Measurements from ENCODE around the gene RASGRF1.

Gene RASGRF1

GRCh38 chr15:79099692-79100091, 9.1 kb upstream of the RASGRF1 start:
- DNase-seq, result no peak

DNA sequence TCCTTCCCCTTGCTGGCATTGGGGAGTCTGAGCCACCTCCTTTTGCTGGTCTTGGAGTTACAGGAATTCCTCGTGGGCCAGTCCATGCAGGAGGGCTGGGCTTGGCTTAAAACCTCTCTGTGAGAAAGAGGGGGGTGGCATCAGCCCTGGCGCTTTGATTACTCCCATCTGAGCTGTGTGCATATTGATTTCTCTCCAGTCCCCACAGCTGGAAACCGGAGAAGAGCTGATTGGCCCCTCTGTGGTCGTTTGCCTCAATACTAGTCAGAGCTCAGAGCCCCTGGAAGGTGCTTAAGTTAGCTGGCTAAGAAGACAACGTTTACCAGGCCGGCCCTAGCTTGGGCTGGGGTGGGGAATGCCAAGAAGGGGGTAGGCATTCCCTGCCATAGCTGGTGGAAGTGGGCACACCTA, 4.0 kb upstream of the RASGRF1 start:
- no peak for DNase-seq

GRCh38 chr15:79093352-79093935, 2.9 kb upstream of the RASGRF1 start:
- DNase-seq, result no peak

- no peak for DNase-seq
These were observed 1.8 kb upstream of the RASGRF1 start for GRCh38 chr15:79092382-79092781.

- DNase-seq, result no peak
These were observed 756 bp upstream of the RASGRF1 start for GRCh38 chr15:79091204-79091867.

- DNase-seq, result no peak
These were observed 592 bp downstream of the RASGRF1 start for GRCh38 chr15:79089890-79090486.

DNA sequence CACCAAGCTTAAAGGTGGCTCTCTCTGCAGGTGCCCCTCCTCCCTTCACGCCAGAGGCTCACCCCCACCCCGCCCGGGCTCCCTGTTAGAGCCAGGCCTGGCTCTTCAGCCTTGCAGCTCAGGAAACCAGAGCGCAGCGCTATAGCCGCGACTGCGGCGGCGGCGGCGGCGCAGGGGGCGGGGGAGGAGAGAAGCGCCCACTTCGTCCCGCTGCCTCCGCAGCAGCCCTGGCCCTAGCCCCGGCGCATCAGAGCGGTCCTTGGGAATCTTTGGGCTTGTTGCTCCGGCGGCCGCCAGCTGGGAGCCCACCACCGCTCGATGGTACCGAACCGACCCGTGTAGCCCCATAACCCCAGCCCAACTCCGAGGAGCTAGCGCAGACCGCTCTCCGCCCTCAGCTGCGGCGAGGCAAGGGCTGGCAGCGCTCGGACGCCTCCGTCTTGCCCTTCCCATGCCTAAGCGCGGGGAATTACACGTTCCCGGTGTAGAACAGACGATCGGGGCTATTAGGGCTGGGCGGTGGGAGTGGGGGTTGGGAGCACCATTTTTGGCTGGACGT, 1.2 kb downstream of the RASGRF1 start:
- no peak for DNase-seq

- DNase-seq, result no peak
These were observed 2.0 kb downstream of the RASGRF1 start for GRCh38 chr15:79088426-79089205.

DNA sequence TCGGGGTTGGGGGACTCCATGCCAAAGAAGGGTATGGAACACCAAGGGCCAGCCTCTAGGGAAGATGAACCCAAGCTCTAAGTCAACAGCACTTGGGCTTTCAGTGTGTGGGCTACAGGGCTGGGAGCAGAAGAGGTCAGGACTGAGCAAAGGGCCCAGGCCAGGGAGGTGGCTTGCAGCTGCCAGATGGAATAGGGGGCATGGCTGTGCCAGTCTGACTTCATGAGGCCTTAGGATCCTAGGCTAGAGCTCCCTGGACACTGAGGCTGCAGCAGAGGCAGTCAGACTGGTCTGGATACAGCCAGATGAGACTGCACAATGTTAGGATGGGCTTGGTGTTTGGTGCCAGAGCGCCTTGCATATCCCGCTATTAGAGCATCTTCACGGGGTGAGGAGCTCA, 3.8 kb downstream of the RASGRF1 start:
- no peak for DNase-seq

DNA sequence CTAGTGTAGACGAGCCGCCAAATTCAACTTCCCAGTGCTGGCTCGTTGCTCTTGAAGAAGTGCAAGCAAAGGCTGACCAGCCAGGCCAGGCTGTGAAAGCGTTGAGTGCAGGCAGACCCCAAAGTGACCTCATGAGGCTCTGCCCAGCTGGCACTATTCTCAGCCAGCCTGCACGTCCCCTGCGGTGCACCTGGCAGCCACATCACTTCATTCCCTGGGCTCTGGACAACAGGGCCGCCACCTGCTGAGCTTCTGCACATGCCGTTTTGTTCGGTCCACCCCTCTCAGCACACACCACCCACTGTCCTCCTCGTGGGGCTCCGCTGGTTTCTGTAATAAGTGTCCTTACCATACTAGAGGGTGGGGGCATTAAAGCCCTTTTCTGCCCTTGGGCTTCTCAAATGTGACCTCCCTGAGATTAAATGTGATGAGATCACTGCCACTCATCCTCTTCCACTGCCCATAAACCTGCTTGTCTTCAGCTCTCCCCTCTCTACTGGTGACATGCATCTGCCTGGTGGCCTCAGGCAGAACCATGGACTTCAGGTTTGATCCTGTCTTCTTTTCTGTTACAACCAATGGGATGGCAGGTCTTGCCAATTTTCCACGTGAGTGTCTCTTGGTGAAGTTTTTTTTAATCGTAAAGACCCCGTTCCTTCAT, 6.1 kb downstream of the RASGRF1 start:
- no peak for DNase-seq

DNA sequence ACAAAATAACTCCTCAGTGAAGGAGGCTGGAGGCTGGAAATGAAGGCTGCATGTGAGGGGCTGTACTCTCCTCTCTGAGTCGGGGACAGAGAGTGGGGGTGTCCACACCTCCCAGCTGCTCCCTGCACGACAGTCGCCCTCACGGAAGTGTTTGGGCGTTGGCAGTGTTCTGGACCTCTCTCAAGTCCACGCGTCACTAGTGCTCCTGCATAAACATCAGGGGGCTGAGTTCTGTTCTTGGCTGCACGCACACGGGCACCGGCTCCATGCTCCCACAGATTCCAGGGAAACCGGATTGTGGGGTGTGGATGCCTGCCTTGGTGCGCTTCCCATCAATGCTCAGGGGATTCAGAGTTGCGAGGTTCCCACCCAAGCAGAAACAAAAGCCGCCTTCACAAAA, 7.4 kb downstream of the RASGRF1 start:
- DNase-seq, result no peak

DNA sequence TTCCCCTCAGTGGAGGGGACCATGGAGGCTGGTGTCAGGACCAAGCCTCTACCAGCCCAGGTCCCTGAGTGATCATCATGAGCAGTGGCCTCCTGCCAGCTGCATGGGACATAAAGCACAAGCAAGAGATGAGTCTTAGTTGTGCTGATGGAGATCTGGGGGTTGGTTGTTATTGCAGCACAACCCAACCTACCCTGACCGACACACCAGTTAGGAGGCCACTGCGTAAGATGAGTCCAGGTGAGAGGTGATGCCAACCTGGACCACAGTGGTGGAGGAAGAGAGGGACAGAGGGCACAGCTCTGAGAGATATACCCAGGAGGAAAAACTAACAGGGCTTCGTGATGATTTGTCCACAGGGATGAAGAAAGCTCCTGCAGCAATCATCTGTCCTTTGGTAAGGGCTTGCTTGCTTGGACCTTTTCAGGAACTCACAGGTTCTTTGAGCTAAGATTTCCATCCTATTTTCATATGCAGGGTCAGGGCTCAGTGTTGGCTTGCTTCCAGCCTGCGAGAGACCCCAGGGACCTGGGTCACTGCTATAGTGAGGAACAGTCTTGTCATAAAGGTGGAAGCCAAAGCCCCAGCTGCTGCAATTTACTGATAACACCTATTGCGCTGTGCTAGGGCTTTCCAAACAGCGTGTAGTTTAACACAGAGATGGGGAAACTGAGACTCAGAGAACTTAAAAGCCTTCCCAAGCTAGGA, 8.1 kb downstream of the RASGRF1 start:
- DNase-seq, result no peak

GRCh38 chr15:79078763-79079410, 11.7 kb downstream of the RASGRF1 start:
- DNase-seq, result no peak

DNA sequence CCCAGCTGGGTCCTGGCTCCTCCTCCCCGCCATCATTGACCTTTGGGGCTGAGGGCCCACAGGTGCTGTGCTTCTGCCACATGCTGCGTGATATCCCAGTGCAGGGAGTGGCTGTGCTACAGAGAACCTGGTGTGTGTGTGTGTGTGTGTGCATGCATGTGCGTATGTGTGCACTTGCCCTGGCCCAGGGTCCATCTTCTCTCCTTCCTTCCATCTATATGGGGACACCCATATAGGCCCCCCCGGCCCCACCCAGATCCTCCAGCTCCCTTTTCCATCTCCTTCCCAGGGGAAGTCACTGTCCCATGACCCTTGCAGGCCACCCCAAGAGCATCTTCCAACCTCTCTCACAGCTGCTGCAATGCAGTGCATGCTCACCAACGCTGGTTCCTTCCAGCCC, 12.6 kb downstream of the RASGRF1 start:
- DNase-seq, result no peak

GRCh38 chr15:79076661-79077060, 13.9 kb downstream of the RASGRF1 start:
- DNase-seq, result no peak

DNA sequence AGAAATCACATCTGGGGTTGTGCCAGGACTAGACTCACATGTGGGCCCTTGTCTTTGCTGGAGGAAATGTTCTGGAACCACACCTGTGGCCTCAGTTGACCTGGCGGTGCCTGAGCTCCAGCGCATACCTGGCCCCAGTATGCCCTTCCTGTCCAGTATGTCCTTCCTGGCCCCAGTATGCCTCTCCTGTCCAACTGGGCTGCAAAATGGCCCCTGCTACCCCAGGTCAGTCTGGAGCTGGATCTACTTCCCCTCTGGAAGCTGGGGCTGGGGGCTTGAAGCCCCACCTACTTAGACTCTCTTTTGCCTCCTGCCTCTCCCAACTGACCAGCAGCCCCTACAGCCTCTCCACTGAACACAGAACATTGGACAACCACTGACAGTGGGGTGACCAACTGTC, 15.3 kb downstream of the RASGRF1 start:
- DNase-seq, result no peak

DNA sequence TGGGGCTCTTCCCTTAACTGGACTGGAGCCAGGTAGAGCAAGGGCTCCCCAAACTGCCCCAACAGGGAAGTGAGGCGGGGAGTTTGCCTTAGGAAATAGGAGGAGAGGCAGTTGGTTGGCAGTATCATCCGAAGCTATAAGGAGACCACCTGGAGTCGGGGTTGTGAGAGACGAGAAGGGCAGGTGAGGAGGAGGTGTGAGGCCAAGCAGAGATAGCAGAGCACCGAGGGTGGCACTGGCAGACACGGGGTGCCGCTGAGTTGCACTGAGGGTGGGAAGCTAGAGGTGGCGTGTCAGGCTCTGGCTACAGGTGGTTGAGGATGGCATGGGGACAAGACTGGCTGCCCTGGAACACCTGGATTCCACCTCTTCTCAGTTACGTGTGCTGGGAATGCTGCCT, 17.2 kb downstream of the RASGRF1 start:
- DNase-seq, result no peak

DNA sequence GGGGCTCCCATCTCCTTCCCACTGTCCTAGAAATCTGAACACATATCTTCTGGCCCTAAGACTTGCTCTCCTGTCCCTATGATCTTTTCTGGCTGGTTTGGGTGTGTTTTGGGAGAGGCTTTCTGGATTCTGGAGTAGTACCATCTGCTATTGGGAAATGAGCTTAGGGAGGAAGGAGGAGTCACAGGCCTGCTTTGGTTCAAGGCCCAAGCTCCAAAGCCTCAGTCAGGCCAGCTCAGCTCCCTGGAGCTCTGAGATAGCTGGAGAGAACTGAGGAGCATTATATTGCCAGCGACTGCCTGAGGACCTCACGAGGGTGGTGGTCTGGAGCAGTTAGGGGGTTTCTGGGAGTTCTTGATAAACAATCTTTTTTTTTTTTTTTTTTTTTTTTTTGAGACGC, 18.7 kb downstream of the RASGRF1 start:
- DNase-seq, result no peak

DNA sequence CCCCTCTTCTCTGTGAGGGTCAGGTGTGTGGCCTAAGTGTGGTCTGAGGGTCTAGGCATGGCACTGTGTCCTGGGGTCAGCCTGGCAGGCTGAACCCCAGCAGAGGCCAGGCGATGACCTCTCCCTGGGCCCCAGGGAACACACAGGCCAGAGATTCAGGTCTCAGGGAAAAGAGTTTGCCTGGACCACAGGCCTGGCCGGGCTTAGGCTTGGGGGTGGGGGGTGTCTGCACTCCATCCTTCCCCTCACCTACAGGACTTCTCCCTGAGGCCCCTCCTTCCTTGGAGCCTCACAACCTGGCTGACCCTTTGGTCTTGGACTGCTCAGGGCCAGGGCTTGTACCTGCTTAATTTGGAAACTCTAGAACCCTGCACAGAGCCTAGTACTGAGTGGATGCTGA, 21.8 kb downstream of the RASGRF1 start:
- DNase-seq, result no peak

DNA sequence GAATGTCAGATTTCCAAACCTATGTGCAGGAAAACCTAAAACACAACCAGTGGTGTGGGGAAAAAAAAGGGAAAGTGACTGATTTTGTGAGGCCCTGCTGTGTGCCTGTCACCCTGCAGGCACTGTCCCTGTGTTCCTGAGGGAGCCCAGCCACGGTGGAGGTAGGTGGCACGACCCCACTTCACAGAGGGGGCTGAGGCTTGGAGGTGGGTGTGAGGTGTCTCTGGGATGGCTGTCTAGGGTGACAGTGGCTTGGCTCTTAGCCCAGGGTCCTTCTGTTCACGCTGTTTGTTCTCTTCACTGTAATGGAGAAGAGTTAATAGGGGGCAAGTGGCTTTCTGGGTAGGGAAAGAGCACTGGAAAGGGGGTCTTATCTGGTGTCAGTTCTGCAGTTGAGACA, 22.6 kb downstream of the RASGRF1 start:
- no peak for DNase-seq

GRCh38 chr15:79067072-79067833, 23.3 kb downstream of the RASGRF1 start:
- no peak for DNase-seq

Data from NCI-H524 treated with DMSO at 0.1 percent for 48 hours (cell line).